GM23338 (cell line): Measurements from ENCODE around the gene AOC2. TPM values are rescaled to one million over a fixed set of nuclear protein-coding genes. Genes with fewer than 3 reads are reported as not detected.

Experiments
- ATAC-seq: fragments of 200-7000 bp; cut with Tn5 transposase; 3 replicates; pipeline ENCODE4 v1.9.1; 2020
- DNase-seq: peaks from one replicate; pipeline ENCODE4 v3.0.0-alpha.2; 2015; ENCODE audit warnings: low spot score
- H2AFZ ChIP-seq: fragments of 200-600 bp; sonication (generic); 2 replicates; pipeline ENCODE4 v1.8.0; 2016; ENCODE audit warnings: antibody characterized with exemption, mild to moderate bottlenecking, moderate library complexity
- H3F3A ChIP-seq: fragments of 200-600 bp; sonication (generic); replicated peaks from 2 replicates; pipeline ENCODE4 v1.8.0; 2017; ENCODE audit warnings: antibody characterized with exemption, mixed run types, low read depth
- H3K27ac ChIP-seq: fragments of 200-600 bp; sonication (generic); 2 replicates; pipeline ENCODE4 v1.6.1; 2016; ENCODE audit warnings: low read depth
- H3K27me3 ChIP-seq: fragments of 200-600 bp; sonication (generic); 2 replicates; pipeline ENCODE4 v1.8.0; 2016; ENCODE audit warnings: mild to moderate bottlenecking, mixed run types, moderate library complexity; ENCODE audit not compliant: insufficient read depth
- H3K36me3 ChIP-seq: fragments of 200-600 bp; sonication (generic); 2 replicates; pipeline ENCODE4 v1.8.0; 2016; ENCODE audit warnings: mild to moderate bottlenecking; ENCODE audit not compliant: insufficient read depth
- H3K4me1 ChIP-seq: fragments of 200-600 bp; sonication (generic); 2 replicates; pipeline ENCODE4 v1.8.0; 2016; ENCODE audit warnings: mild to moderate bottlenecking, moderate library complexity; ENCODE audit not compliant: insufficient read depth
- H3K4me2 ChIP-seq: fragments of 200-600 bp; sonication (generic); 2 replicates; pipeline ENCODE4 v1.7.1; 2017; ENCODE audit warnings: mixed run types
- H3K4me3 ChIP-seq: fragments of 200-600 bp; sonication (generic); 2 replicates; pipeline ENCODE4 v1.6.1; 2016; ENCODE audit warnings: mixed run types
- H3K79me2 ChIP-seq: fragments of 200-600 bp; sonication (generic); replicated peaks from 2 replicates; pipeline ENCODE4 v1.8.0; 2017; ENCODE audit warnings: mild to moderate bottlenecking; ENCODE audit not compliant: insufficient read depth
- H3K9me2 ChIP-seq: fragments of 200-600 bp; sonication (generic); 2 replicates; pipeline ENCODE4 v1.8.0; 2017; ENCODE audit not compliant: insufficient read depth
- H4K20me1 ChIP-seq: fragments of 200-600 bp; sonication (generic); replicated peaks from 2 replicates; pipeline ENCODE4 v1.8.0; 2017; ENCODE audit warnings: mild to moderate bottlenecking; ENCODE audit not compliant: insufficient read depth
- H3K27ac Mint-ChIP-seq: 2 replicates; pipeline ENCODE4 v1.8.0; 2020; ENCODE audit warnings: inconsistent platforms, mild to moderate bottlenecking, moderate library complexity, mixed read lengths
- H3K27me3 Mint-ChIP-seq: 3 replicates; pipeline ENCODE4 v1.8.0; 2022; ENCODE audit warnings: low read depth, mild to moderate bottlenecking, moderate library complexity, mixed read lengths, inconsistent platforms; ENCODE audit not compliant: insufficient read depth, poor library complexity
- H3K36me3 Mint-ChIP-seq: 3 replicates; pipeline ENCODE4 v1.8.0; 2021; ENCODE audit warnings: low read depth, mild to moderate bottlenecking, inconsistent platforms, moderate library complexity, mixed read lengths
- H3K4me1 Mint-ChIP-seq: 3 replicates; pipeline ENCODE4 v1.8.0; 2020; ENCODE audit warnings: mild to moderate bottlenecking, inconsistent platforms, mixed read lengths
- H3K4me3 Mint-ChIP-seq: 3 replicates; pipeline ENCODE4 v1.8.0; 2021; ENCODE audit warnings: moderate library complexity, mild to moderate bottlenecking, inconsistent platforms, mixed read lengths
- H3K9me3 Mint-ChIP-seq: 3 replicates; pipeline ENCODE4 v1.8.0; 2020; ENCODE audit warnings: moderate library complexity, mild to moderate bottlenecking, inconsistent platforms, mixed read lengths
- CREB1 ChIP-seq: fragments of 250-450 bp; sonication (Bioruptor Pico); IDR thresholded peaks from 2 replicates; pipeline ENCODE4 v1.5.0; 2020; ENCODE audit warnings: low read depth, mild to moderate bottlenecking, moderate library complexity
- EZH2 ChIP-seq: fragments of 200-600 bp; sonication (generic); IDR thresholded peaks from one replicate; pipeline ENCODE4 v1.8.0; 2017; ENCODE audit warnings: antibody characterized with exemption, mild to moderate bottlenecking, low read depth; ENCODE audit not compliant: unreplicated experiment
- EZH2phosphoT487 ChIP-seq: fragments of 200-600 bp; sonication (generic); IDR thresholded peaks from one replicate; pipeline ENCODE4 v1.8.1; 2018; ENCODE audit warnings: antibody characterized with exemption; ENCODE audit not compliant: unreplicated experiment
- JUNB ChIP-seq: IDR thresholded peaks from one replicate; pipeline ENCODE4 v1.6.1; 2016; ENCODE audit warnings: antibody characterized with exemption; ENCODE audit not compliant: unreplicated experiment
- NANOG ChIP-seq: IDR thresholded peaks from 2 replicates; pipeline ENCODE4 v1.6.1; 2016; ENCODE audit warnings: antibody characterized with exemption, borderline replicate concordance
- POLR2AphosphoS5 ChIP-seq: IDR thresholded peaks from 2 replicates; pipeline ENCODE4 v1.6.1; 2016; ENCODE audit warnings: antibody characterized with exemption, low read depth
- STAT1 ChIP-seq: IDR thresholded peaks from one replicate; pipeline ENCODE4 v1.6.1; 2016; ENCODE audit warnings: antibody characterized with exemption; ENCODE audit not compliant: unreplicated experiment
- ZNF114 ChIP-seq: fragments of 250-450 bp; sonication (Bioruptor Pico); IDR thresholded peaks from 2 replicates; pipeline ENCODE4 v1.5.0; 2020; ENCODE audit warnings: mild to moderate bottlenecking, moderate library complexity
- polyA plus RNA-seq: library from polyadenylated mRNA; unstranded; fragments of >200 nt; fragmentation: Nextera tagmentation; extraction: Ambion mirVana; gene quantifications from 2 replicates; pipeline ENCODE4 v1.2.1, GENCODE V29; 2016
- total RNA-seq: library from RNA; depleted of rRNA; stranded (reverse); fragments of >200 nt; shearing (Covaris generic); gene quantifications from 2 replicates; pipeline ENCODE4 v1.2.3, GENCODE V29; 2014
- TF ChIP-seq, protein P1 (sequence below), 2 experiments: fragments of 200-600 bp in 1 of 2; sonication (generic) in 1 of 2; conservative IDR thresholded peaks; 2 replicates each; pipeline versions ENCODE4 v1.5.1 to v1.6.1; 2016 to 2017; ENCODE audit warnings: antibody characterized with exemption in 2 of 2, low read depth in 2 of 2, mild to moderate bottlenecking in 2 of 2, moderate library complexity in 1 of 2
- TF ChIP-seq, protein P2 (sequence below): IDR thresholded peaks from one replicate; pipeline ENCODE4 v1.6.1; 2018; ENCODE audit warnings: antibody characterized with exemption; ENCODE audit not compliant: unreplicated experiment
- TF ChIP-seq, protein P3 (sequence below): IDR thresholded peaks from 2 replicates; pipeline ENCODE4 v1.6.1; 2016; ENCODE audit warnings: antibody characterized with exemption

Gene AOC2
- total and polyA plus RNA-seq, 2 experiments from 2014 or later, result 2.0 to 5.8 TPM

DNA sequence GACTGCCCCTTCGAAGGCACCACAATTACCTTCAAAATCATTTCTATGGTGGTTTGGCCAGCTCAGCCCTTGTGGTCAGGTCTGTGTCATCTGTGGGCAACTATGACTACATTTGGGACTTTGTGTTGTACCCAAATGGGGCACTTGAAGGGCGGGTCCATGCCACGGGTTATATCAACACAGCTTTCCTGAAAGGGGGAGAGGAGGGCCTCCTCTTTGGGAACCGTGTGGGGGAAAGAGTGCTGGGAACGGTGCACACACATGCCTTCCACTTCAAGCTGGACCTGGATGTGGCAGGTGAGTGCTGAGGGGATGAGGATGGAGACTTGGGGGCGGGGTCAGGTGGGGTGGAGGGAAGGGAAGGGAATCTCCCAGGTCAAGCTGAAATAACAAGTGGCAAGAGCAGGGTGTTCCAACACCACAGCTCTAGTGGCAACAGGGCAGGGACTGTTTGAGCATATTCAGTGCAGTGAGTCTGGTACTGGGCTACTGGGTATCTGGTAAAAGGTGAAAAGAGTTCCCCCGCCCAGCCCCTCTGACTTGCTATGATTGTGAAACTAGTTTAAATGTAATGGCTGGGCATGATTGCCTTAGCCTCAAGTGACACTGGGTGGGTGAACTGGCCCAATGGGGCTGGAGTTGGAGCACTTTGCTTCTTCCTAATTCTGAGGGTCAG lies 1.7 kb downstream of the AOC2 start (continued):
- TF ChIP-seq, protein P1, sequence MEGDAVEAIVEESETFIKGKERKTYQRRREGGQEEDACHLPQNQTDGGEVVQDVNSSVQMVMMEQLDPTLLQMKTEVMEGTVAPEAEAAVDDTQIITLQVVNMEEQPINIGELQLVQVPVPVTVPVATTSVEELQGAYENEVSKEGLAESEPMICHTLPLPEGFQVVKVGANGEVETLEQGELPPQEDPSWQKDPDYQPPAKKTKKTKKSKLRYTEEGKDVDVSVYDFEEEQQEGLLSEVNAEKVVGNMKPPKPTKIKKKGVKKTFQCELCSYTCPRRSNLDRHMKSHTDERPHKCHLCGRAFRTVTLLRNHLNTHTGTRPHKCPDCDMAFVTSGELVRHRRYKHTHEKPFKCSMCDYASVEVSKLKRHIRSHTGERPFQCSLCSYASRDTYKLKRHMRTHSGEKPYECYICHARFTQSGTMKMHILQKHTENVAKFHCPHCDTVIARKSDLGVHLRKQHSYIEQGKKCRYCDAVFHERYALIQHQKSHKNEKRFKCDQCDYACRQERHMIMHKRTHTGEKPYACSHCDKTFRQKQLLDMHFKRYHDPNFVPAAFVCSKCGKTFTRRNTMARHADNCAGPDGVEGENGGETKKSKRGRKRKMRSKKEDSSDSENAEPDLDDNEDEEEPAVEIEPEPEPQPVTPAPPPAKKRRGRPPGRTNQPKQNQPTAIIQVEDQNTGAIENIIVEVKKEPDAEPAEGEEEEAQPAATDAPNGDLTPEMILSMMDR (conservative IDR thresholded peaks at IDR 0.05; ENCODE audit: low read depth in 2 of 2), result no peak

DNA sequence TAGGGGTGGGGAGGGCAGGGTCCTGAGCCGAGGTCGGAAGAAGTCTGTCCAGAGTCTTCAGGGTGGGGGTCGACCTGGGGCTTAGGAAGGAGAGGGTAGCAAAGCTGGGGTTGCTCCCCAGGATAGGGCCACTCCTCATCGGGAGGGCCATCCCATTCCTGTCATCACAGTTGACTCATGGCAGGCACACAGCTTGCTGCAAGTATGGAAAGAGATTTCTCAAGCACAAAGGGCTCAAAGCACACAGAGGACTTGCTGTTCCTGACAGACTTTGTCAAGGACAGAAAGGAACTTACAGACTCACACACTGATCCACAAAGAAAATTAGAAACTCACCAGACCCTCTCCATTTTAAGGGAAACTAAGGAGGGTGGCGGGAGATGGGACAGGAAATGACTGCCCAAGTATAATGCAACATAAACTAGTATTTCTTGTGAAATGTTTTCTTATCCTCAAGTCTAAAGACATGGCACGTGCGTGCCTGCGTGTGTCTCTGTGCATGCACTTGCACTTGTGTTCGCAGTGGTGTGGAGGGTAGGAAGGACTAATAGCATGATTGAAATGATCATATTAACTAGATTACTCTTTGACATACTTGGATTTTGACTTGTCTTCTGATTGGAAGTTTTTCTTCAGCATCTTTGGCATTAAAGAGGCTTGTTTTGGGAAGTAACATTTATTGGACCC lies 2.4 kb downstream of the AOC2 start:
- peaks cover 4% of the 10 kb centered on the region for H3K27me3 Mint-ChIP-seq
- Histone ChIP-seq H3K27me3 (no peaks in the 10 kb centered on the region), H4K20me1 (peaks cover 7% of the 10 kb centered on the region; the same call in 1 of the 2 replicates), H3K4me2 (no peak overlapping the region), H3K79me2 (no peaks in the 10 kb centered on the region), H3F3A (0 out of 2 replicates have a peak, but pooled peaks cover 16% of the 10 kb centered on the region), H3K36me3 (peaks cover 21% of the 10 kb centered on the region), H2AFZ (no peak overlapping the region), H3K27ac (no peak overlapping the region; the same call in 1 of the 2 replicates), H3K9me2 (no peaks in the 10 kb centered on the region), H3K4me3 (no peak overlapping the region), H3K4me1 (no peaks in the 10 kb centered on the region)
- no peak overlapping the region for H3K27ac Mint-ChIP-seq
- DNase-seq (no peak), ATAC-seq (no peak; the same call in 2 of the 3 replicates)
- H3K4me3 Mint-ChIP-seq, result no peak overlapping the region
- no peaks in the 10 kb centered on the region; the same call in 2 of the 3 replicates for H3K9me3 Mint-ChIP-seq
- no peak for TF ChIP-seq STAT1
- no peak for TF ChIP-seq EZH2
- TF ChIP-seq, protein P2, sequence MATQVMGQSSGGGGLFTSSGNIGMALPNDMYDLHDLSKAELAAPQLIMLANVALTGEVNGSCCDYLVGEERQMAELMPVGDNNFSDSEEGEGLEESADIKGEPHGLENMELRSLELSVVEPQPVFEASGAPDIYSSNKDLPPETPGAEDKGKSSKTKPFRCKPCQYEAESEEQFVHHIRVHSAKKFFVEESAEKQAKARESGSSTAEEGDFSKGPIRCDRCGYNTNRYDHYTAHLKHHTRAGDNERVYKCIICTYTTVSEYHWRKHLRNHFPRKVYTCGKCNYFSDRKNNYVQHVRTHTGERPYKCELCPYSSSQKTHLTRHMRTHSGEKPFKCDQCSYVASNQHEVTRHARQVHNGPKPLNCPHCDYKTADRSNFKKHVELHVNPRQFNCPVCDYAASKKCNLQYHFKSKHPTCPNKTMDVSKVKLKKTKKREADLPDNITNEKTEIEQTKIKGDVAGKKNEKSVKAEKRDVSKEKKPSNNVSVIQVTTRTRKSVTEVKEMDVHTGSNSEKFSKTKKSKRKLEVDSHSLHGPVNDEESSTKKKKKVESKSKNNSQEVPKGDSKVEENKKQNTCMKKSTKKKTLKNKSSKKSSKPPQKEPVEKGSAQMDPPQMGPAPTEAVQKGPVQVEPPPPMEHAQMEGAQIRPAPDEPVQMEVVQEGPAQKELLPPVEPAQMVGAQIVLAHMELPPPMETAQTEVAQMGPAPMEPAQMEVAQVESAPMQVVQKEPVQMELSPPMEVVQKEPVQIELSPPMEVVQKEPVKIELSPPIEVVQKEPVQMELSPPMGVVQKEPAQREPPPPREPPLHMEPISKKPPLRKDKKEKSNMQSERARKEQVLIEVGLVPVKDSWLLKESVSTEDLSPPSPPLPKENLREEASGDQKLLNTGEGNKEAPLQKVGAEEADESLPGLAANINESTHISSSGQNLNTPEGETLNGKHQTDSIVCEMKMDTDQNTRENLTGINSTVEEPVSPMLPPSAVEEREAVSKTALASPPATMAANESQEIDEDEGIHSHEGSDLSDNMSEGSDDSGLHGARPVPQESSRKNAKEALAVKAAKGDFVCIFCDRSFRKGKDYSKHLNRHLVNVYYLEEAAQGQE, result no peak
- TF ChIP-seq EZH2phosphoT487, result no peak
- TF ChIP-seq, protein P1 (conservative IDR thresholded peaks at IDR 0.05; ENCODE audit: low read depth in 2 of 2), result no peak
- no peak for TF ChIP-seq JUNB
- no peak; the same call in 1 of the 2 replicates for TF ChIP-seq POLR2AphosphoS5
- TF ChIP-seq ZNF114 (CRISPR knock-in tag), result no peak
- no peak for TF ChIP-seq NANOG
- TF ChIP-seq CREB1 (CRISPR knock-in tag), result no peak
- TF ChIP-seq, protein P3, sequence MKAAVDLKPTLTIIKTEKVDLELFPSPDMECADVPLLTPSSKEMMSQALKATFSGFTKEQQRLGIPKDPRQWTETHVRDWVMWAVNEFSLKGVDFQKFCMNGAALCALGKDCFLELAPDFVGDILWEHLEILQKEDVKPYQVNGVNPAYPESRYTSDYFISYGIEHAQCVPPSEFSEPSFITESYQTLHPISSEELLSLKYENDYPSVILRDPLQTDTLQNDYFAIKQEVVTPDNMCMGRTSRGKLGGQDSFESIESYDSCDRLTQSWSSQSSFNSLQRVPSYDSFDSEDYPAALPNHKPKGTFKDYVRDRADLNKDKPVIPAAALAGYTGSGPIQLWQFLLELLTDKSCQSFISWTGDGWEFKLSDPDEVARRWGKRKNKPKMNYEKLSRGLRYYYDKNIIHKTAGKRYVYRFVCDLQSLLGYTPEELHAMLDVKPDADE, result no peak
- H3K36me3 Mint-ChIP-seq, result peaks cover 46% of the 10 kb centered on the region
- H3K4me1 Mint-ChIP-seq, result peaks cover 5% of the 10 kb centered on the region; the same call in 2 of the 3 replicates
